Stimulated activated CD8-positive, alpha-beta memory T cell treated with anti-CD3 and anti-CD28 coated beads, Interleukin-15, amount 100 ng/mL, for 4 hours (primary cell): ENCODE measurements around the gene ZFYVE28.
"Not testable (repeated sequence)": the region's sequence is repeated elsewhere in the genome, so short reads cannot be mapped to it uniquely, and the experiment has no call there.

Experiments used
- DNase-seq, 2 donors: peaks; one replicate each; pipeline ENCODE4 v3.0.0-alpha.2; 2020; ENCODE audit warnings: low read depth in 2 of 2

Gene ZFYVE28

GRCh38 chr4:2417765-2418649, at the start of gene ZFYVE28:
TSS of gene ZFYVE28 (minus strand) at chr4:2418645. CDS start at chr4:2418323, 322 bp downstream.
- DNase-seq, result no peak

DNA sequence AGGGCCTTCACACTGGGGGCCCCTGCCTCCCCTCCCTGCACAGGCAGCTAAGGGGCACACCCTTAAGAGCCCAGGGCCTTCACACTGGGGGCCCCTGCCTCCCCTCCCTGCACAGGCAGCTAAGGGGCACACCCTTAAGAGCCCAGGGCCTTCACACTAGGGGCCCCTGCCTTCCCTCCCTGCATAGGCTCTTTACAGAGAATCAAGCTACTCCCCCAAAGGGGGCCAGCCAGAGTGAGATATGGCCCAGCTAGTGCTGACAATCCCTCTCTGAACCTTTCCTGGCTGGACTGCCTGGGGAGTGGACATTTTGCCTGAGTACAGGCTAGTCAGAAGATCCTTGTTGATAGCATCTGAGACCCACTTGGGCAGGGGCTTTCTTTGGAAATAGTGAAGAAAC, 47.1 kb upstream of the ZFYVE28 start:
- not testable (repeated sequence) for DNase-seq

- no peak for DNase-seq
These were observed 46.6 kb upstream of the ZFYVE28 start for GRCh38 chr4:2465032-2465431.

DNA sequence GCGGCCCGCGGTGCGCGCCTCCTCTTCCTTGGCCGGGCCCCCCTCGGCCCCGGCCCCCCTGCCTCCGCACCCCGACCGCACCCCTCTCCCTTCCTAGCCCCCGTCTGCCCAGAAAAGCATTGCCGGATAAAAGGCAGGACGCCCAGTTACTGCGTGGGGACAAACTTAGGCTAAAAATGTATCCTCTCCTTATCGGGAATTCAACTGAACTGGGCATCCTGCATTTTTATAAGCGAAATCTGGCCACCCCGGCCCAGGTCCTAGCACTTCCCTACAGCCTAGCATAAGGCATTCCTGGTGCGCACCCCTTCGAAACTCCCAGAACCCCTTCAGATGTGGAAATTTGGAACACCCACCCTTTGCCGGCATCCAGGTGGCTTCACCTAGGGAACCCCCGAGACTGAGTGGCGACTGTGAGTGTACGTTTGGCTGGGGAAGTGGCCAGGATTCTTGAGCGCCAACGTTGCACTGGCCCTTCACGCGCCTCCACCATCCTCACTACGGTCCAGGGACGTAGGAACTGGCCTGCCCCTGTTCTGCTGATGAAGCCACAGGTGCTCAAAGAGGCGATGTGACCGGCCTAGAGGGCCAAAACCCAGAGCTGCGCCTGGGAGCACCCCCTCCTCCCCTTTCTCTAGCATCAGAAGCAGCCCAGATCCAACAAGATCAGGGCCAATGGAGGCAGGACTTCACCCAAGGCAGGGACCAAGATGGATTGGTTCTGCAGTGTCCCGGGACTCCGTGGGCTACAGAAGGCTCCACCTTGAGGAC, 44.7 kb upstream of the ZFYVE28 start:
- no peak for DNase-seq

GRCh38 chr4:2462218-2462991, 44.0 kb upstream of the ZFYVE28 start:
- DNase-seq, result peak in 1 of 2 donors; percentile 48

- no peak for DNase-seq
These were observed 43.0 kb upstream of the ZFYVE28 start for GRCh38 chr4:2461246-2461960.

DNA sequence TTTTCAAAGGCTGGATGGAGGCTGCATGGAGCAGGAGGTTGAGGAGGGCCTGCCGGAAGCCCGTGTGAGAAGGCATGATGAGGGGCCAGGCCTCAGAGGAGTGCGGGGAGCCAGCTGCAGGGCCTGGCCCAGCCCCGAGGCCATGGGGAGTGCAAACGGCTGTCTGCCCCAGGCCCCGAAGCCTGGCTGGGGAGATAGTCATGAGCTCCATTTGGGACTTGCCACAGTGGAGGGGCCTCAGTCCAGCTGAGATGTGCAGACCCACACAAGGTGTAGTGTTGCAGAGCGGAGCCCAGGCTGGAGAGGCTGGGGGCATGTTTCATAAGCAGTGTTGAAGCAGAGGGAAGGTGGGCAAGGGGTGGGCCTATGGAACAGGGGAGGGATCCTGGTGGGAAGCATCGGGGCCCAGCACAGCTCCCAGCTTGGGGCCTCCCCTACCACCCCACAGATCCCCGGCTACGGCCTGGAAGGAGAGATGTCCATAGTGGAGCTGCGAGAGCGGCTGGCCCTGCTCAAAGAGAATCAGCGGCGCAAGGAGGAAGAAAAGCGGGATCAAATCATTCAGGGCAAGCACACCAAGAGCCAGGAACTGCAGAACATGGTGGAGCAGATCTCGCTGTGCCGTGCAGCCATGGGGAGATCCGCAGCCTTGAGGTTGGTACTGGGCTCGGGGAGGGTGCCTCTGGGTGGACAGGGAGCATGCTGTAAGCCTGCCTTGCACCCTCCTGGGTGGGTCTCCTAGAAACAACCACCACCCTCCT, 41.3 kb upstream of the ZFYVE28 start:
- no peak for DNase-seq

GRCh38 chr4:2458546-2459491, 40.4 kb upstream of the ZFYVE28 start:
- no peak for DNase-seq

DNA sequence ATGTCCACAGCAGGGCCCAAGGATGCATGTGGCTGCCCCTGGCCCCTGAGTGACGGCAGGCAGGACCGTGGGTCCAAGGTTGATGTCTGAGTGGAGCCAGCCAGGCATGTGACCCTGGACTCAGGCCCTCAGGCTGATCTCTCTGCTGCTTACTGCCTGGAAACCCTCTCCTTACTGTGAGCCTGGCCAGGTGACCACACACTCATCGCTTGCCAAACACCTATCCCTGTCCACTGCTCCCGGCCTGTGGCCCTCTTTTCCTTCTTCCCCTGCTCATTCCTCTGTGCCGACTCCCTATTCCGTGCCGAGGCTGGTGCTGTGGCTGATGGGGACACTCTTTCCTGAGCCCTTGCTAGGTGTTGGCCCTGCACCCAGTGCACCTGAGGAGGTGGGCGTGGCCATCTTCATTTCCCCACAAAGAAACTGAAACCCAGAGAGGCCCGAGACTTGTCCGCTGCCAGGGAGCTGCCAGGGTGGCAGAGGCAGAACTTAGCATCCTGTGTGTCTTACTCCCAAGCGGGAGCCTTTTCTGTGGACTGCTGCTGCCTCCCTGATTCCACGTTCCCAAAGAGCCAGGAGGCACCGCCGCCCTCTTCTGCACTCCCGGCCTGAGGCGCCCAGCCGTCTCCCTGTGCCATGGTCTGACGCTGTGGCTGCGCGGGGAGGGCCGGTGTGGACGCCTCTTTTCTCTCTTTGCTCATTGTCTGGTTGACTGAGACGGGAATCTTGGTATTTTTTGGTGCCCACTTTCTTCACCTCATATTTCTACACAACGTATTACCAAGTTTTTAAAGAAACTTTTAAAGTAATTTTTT, 39.2 kb upstream of the ZFYVE28 start:
- no peak for DNase-seq

- no peak for DNase-seq
These were observed 33.7 kb upstream of the ZFYVE28 start for GRCh38 chr4:2451821-2452785.

GRCh38 chr4:2451036-2451520, 32.6 kb upstream of the ZFYVE28 start:
- DNase-seq, result no peak

- DNase-seq, result no peak
These were observed 32.1 kb upstream of the ZFYVE28 start for GRCh38 chr4:2450394-2451035.

DNA sequence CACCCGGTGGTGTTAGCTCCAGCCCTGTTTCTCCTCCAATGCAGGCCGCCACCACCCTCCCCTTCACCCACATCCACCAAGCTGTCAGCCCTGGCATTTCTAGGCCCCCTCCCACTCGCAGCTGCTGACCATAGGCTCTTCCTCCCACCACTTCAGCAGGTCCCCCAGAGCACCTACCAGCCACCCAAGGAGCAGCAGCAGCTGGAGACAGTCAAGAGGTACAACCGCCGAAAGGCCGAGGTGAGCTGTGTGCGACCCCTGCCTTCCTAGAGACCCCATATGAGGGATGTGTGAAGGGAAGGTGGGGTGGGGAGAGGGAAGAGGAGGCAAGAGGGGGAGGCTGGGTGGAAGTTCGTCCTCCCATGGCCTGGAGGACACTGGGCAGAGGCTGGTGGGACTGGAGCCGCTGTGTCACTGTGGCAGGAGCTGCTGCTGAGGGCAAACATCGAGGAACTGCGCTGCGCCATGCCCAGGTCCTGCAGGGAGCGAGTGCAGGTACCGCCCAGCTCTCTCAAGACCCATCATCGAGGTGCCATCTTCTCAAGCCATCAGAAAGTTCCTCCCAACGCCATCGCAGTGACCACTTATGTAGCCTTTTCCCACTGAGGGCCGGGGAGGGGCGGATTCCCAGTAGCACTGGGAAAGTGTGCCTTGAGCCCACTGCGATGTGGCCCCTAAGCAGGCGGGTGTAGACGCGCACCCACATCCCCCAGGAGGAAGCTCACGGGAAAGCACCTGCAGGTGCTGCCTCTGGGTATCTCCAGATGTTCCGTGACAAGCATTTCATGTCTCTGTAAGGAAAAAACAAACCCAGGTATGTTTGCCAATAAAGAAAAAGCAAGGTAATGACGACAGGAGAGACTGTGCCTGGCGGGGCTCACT, 31.3 kb upstream of the ZFYVE28 start:
- no peak for DNase-seq

- no peak for DNase-seq
These were observed 30.6 kb upstream of the ZFYVE28 start for GRCh38 chr4:2449051-2449450.

- no peak for DNase-seq
These were observed 30.1 kb upstream of the ZFYVE28 start for GRCh38 chr4:2448589-2448988.
